Activated CD8-positive, alpha-beta memory T cell treated with anti-CD3 and anti-CD28 coated beads, Interleukin-2, amount 10 ng/mL, durations not matched to agents 7 days and 5 days (primary cell): ENCODE results near the gene TWF1. TPM values are rescaled to one million over a fixed set of nuclear protein-coding genes. Genes with fewer than 3 reads are reported as not detected.

Experiments
- ATAC-seq: fragments of 150-1000 bp; cut with Tn5 transposase; one replicate; pipeline ENCODE4 v1.10.0; 2021; ENCODE audit warnings: moderate library complexity
- CTCF ChIA-PET: fragments of 350-600 bp; sonication (Branson Sonifier 250); formaldehyde crosslinking; loops from one replicate; lab custom pipeline; 2021; ENCODE audit warnings: antibody characterized with exemption; lab: Charles Lee
- DNase-seq: peaks from one replicate; pipeline ENCODE4 v3.0.0-alpha.2; 2020
- H3K27ac Mint-ChIP-seq: one replicate; pipeline ENCODE4 v1.8.0; 2021; ENCODE audit warnings: mild to moderate bottlenecking, mixed read lengths
- H3K27me3 Mint-ChIP-seq: one replicate; pipeline ENCODE4 v1.8.0; 2021; ENCODE audit warnings: mixed read lengths
- H3K36me3 Mint-ChIP-seq: one replicate; pipeline ENCODE4 v1.8.0; 2021; ENCODE audit warnings: mild to moderate bottlenecking, mixed read lengths
- H3K4me1 Mint-ChIP-seq: one replicate; pipeline ENCODE4 v1.8.0; 2021; ENCODE audit warnings: mixed read lengths
- H3K4me3 Mint-ChIP-seq: one replicate; pipeline ENCODE4 v1.8.0; 2021; ENCODE audit warnings: mild to moderate bottlenecking, moderate library complexity, mixed read lengths
- H3K9me3 Mint-ChIP-seq: one replicate; pipeline ENCODE4 v1.8.0; 2022; ENCODE audit warnings: low read depth, mixed read lengths
- total RNA-seq, 2 experiments: library from RNA; stranded (reverse); gene quantifications; one replicate each; pipeline ENCODE4 v1.2.3, GENCODE V29; 2021

The TWF1 gene
- total RNA-seq, 2 experiments from 2014 or later, result 25.2 to 27.4 TPM

DNA sequence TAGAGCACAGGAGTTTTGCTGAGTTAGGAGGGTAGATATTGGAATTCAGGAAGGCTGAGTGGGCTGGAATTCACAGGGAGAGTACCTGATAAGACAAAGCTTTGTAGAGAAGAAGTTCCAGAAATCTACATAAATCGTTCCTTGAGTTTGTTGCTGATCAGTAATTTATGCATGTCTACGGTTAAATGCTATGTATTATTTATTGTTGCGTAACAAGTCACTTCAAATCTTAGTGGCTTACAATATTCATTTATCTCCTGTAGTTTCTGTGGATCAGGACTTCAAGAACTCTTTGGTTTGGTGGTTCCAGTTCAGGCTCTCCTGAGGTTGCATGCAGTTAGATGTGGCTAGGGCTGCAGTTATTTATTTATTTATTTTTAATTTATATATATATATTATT is 55.3 kb downstream of the TWF1 start:
- H3K4me3 Mint-ChIP-seq, result no peak overlapping the region
- no peaks in the 10 kb centered on the region for H3K27me3 Mint-ChIP-seq
- H3K9me3 Mint-ChIP-seq, result no peaks in the 10 kb centered on the region
- peaks cover 50% of the 10 kb centered on the region for H3K36me3 Mint-ChIP-seq
- CTCF ChIA-PET, result no interaction called here
- H3K4me1 Mint-ChIP-seq, result peaks cover 18% of the 10 kb centered on the region
- ATAC-seq (no peak), DNase-seq (no peak)
- H3K27ac Mint-ChIP-seq, result no peak overlapping the region

GRCh38 chr12:43749016-43749415 is 57.1 kb downstream of the TWF1 start:
- Mint-ChIP-seq H3K9me3 (no peaks in the 10 kb centered on the region), H3K36me3 (peaks cover 54% of the 10 kb centered on the region), H3K27ac (no peak overlapping the region), H3K4me3 (no peak overlapping the region), H3K27me3 (no peaks in the 10 kb centered on the region), H3K4me1 (peaks cover 13% of the 10 kb centered on the region)
- CTCF ChIA-PET, result no interaction called here
- DNase-seq (no peak), ATAC-seq (no peak)

DNA sequence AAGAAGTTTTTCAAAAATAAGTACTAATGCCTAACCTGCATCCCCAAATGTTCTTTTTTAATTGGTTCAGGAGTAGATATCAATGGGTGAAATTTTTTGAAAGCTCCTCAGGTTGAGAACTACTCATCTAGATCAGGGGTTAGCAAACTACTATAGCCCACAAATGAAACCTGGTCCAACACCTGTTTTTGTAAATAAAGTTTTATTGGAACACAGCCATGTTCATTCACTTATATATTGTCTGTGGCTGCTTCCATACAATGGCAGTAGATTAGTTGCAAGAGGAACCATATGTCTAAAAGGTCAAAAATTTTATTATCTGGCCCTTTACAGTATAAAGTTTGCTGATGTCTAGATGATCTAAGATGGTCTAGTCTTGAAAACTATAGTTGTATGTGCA is 61.3 kb downstream of the TWF1 start:
- H3K36me3 Mint-ChIP-seq, result peaks cover 48% of the 10 kb centered on the region

More for the DNA sequence above, 61.3 kb downstream of the TWF1 start:
- ATAC-seq (no peak), DNase-seq (no peak)
- Mint-ChIP-seq H3K27me3 (no peaks in the 10 kb centered on the region), H3K4me1 (peaks cover 3% of the 10 kb centered on the region), H3K9me3 (no peaks in the 10 kb centered on the region), H3K27ac (no peak overlapping the region), H3K4me3 (no peak overlapping the region)
- CTCF ChIA-PET, result no interaction called here

Other genes with a start within 250 kb of the TWF1 start
- 10 to 100 TPM; 16.0 to 23.5 TPM for gene PUS7L, start 47.5 kb downstream of the TWF1 start, total RNA-seq
- gene IRAK4, start 47.4 kb downstream of the TWF1 start, total RNA-seq, result 10 to 100 TPM; 30.4 to 40.4 TPM
- under 1 TPM; 0.50 to 0.63 TPM for gene TMEM117, start 29.8 kb upstream of the TWF1 start, total RNA-seq